Vagina (tissue), 2 donors: Measurements from ENCODE around the gene CREB3L2. TPM values are rescaled to one million over a fixed set of nuclear protein-coding genes. Genes with fewer than 3 reads are reported as not detected.

Experiments used
- DNase-seq, 2 donors: peaks; one replicate each; pipeline ENCODE4 v3.0.0-alpha.2; 2017; ENCODE audit errors: extremely low spot score in 2 of 2
- H3K27ac ChIP-seq: fragments of 200-600 bp; sonication (generic); one replicate; pipeline ENCODE4 v1.5.1; 2019
- H3K27me3 ChIP-seq: fragments of 200-600 bp; sonication (generic); one replicate; pipeline ENCODE4 v1.5.1; 2019
- H3K36me3 ChIP-seq, 2 donors: fragments of 200-600 bp; sonication (generic); one replicate each; pipeline ENCODE4 v1.5.1; 2017 to 2019
- H3K4me1 ChIP-seq: fragments of 200-600 bp; sonication (generic); one replicate; pipeline ENCODE4 v1.5.1; 2019
- H3K4me3 ChIP-seq, 2 donors: fragments of 200-600 bp; sonication (generic); 1 replicate in 1 of 2; 2 replicates in 1 of 2; pipeline ENCODE4 v1.5.1; 2016 to 2019
- H3K9me3 ChIP-seq: fragments of 200-600 bp; sonication (generic); one replicate; pipeline ENCODE4 v1.5.1; 2019
- CTCF ChIP-seq, 3 experiments: fragments of 450-650 bp in 2 of 3; fragments of 200-600 bp in 1 of 3; sonication (generic) in 1 of 3; IDR thresholded peaks; one replicate each; pipeline ENCODE4 v1.5.1; 2017 to 2019; ENCODE audit warnings: antibody characterized with exemption in 3 of 3, mild to moderate bottlenecking in 2 of 3, moderate library complexity in 2 of 3
- POLR2A ChIP-seq, 2 donors: fragments of 450-650 bp; IDR thresholded peaks; one replicate each; pipeline ENCODE4 v1.6.1; 2017; ENCODE audit warnings: antibody characterized with exemption in 2 of 2, mild to moderate bottlenecking in 2 of 2, moderate library complexity in 2 of 2
- POLR2AphosphoS5 ChIP-seq, 2 donors: sonication (generic); formaldehyde crosslinking; IDR thresholded peaks; one replicate each; pipeline ENCODE4 v1.9.0; 2017; ENCODE audit warnings: antibody characterized with exemption in 2 of 2, mild to moderate bottlenecking in 2 of 2, low read depth in 1 of 2; ENCODE audit not compliant: insufficient read depth in 1 of 2
- intact Hi-C: fragments of 100-400 bp; cut with DNase I; formaldehyde crosslinking; loops from one replicate; pipeline ENCODE4 v1.15.1; 2023
- total RNA-seq: library from RNA; depleted of rRNA; stranded (reverse); fragments of >200 nt; gene quantifications from one replicate; pipeline ENCODE4 v1.2.3, GENCODE V29; 2016

CREB3L2 gene
- total RNA-seq, 1 donor from 2014 or later, result 28.7 TPM

GRCh38 chr7:137975768-137976167 is 26.1 kb downstream of the CREB3L2 start:
- intact Hi-C loops, result no loop called here
- DNase-seq, result no peak
- no peak for TF ChIP-seq CTCF (IDR thresholded peaks at IDR 0.05)
- no peak overlapping the region for H3K4me3 ChIP-seq
- no peaks in the 10 kb centered on the region for H3K36me3 ChIP-seq
- no peaks in the 10 kb centered on the region for H3K27me3 ChIP-seq
- peaks cover 92% of the 10 kb centered on the region for H3K4me1 ChIP-seq
- H3K27ac ChIP-seq, result peak overlapping the region; percentile 62
- no peaks in the 10 kb centered on the region for H3K9me3 ChIP-seq

DNA sequence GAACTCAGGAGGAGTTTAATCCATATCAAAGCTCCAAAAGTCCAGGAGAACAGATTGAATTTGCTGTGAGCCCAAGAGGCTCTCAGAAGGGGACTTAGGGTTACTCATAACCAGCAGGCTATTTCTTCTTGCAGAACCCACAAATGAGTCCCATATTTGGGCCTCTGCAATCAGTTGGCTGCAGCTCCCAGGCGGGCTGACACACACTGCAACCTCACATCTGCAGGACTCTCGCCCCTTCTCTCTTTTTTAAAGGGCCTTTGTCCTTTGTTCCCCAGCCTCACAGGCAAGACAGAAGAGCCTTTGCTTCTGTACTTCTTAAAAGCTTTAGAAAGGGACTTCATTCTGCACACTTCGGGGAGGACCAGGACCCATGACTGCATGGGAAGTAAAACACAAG is 26.7 kb downstream of the CREB3L2 start:
- Histone ChIP-seq H3K4me3 (no peak overlapping the region), H3K27ac (peak overlapping the region; percentile 62), H3K4me1 (peaks cover 92% of the 10 kb centered on the region), H3K27me3 (no peaks in the 10 kb centered on the region), H3K9me3 (no peaks in the 10 kb centered on the region), H3K36me3 (no peaks in the 10 kb centered on the region)
- intact Hi-C loops, result no loop called here
- TF ChIP-seq CTCF (IDR thresholded peaks at IDR 0.05) (no peak), POLR2A (IDR thresholded peaks at IDR 0.05) (no peak), POLR2AphosphoS5 (IDR thresholded peaks at IDR 0.05; ENCODE audit: insufficient read depth in 1 of 2, low read depth in 1 of 2) (no peak)
- no peak for DNase-seq

DNA sequence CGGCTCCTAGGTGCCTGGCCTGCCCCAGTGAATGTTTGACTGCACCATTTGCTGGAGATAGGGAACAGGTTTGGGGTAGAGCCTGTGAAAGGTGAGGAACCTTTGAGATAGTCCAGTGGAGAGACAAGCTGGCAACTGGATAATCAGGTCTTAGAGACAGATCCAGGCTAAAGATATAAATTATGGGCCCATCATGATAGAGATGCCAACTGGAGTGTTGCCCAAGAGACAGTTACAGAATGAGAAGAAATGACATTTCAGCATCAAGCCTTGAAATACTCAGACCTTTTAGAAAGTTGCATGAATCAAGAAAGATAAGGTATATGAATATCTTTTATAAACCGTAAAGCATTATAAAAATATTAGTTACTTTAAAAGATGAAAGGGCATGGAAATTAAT is 27.1 kb downstream of the CREB3L2 start:
- TF ChIP-seq POLR2AphosphoS5 (IDR thresholded peaks at IDR 0.05; ENCODE audit: insufficient read depth in 1 of 2, low read depth in 1 of 2), result no peak
- no peak for TF ChIP-seq POLR2A (IDR thresholded peaks at IDR 0.05)
- no peak for TF ChIP-seq CTCF (IDR thresholded peaks at IDR 0.05)
- peaks cover 92% of the 10 kb centered on the region for H3K4me1 ChIP-seq
- H3K4me3 ChIP-seq, result no peak overlapping the region
- H3K27ac ChIP-seq, result peak overlapping the region; percentile 62
- intact Hi-C loops, result no loop called here
- no peak for DNase-seq
- no peaks in the 10 kb centered on the region for H3K27me3 ChIP-seq
- H3K9me3 ChIP-seq, result no peaks in the 10 kb centered on the region
- H3K36me3 ChIP-seq, result no peaks in the 10 kb centered on the region

DNA sequence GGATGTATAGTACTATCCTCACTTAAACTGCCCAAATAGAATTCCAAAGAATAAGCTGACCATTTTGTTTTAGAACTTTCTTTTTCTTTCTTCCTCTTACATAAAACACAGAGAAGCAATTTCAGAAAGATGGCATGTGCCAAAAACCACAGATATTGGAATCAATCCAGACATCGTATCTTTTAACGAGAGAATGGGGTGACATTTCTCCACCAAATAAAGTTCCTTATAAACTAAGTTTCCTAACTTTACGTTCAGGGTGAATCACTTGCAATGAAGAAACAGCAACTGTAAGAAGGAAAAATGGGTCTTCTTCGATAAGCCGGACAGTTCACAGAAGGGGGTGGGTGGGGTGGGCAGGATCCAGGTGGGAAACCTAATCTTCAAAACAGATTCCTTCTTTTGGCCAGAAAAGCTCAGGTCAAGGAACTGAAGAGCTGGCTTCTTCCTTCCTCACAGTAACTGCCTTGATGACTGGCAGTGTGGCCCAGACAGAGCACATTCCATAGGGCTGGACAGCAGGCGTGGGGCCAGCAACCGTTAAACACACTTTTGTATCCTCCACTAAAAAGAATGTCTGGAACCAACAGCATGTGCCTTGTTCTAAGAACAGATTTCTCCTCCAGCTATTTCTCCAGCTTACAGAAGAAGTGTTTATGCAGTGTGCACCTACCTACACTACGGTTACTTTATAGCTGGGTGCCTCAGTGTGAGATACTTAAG is 31.5 kb downstream of the CREB3L2 start:
- H3K4me3 ChIP-seq, result no peak overlapping the region
- no peaks in the 10 kb centered on the region for H3K36me3 ChIP-seq
- intact Hi-C loops, result no loop called here
- H3K4me1 ChIP-seq, result peaks cover 93% of the 10 kb centered on the region
- peak overlapping the region; percentile 36 for H3K27ac ChIP-seq
- DNase-seq, result no peak
- no peaks in the 10 kb centered on the region for H3K9me3 ChIP-seq
- TF ChIP-seq POLR2A (IDR thresholded peaks at IDR 0.05) (no peak), CTCF (IDR thresholded peaks at IDR 0.05) (no peak), POLR2AphosphoS5 (IDR thresholded peaks at IDR 0.05; ENCODE audit: insufficient read depth in 1 of 2, low read depth in 1 of 2) (no peak)
- no peaks in the 10 kb centered on the region for H3K27me3 ChIP-seq

- Histone ChIP-seq H3K27me3 (no peaks in the 10 kb centered on the region), H3K4me1 (peaks cover 93% of the 10 kb centered on the region), H3K36me3 (no peaks in the 10 kb centered on the region), H3K4me3 (no peak overlapping the region), H3K9me3 (no peaks in the 10 kb centered on the region), H3K27ac (no peak overlapping the region)
- no peak for TF ChIP-seq POLR2AphosphoS5 (IDR thresholded peaks at IDR 0.05; ENCODE audit: insufficient read depth in 1 of 2, low read depth in 1 of 2)
- no peak for TF ChIP-seq CTCF (IDR thresholded peaks at IDR 0.05)
- no peak for TF ChIP-seq POLR2A (IDR thresholded peaks at IDR 0.05)
- DNase-seq, result no peak
- intact Hi-C loops, result no loop called here
Measured at GRCh38 chr7:137969828-137970227, 32.1 kb downstream of the CREB3L2 start.
